Measurements from ENCODE around the gene EHBP1L1. TPM values are rescaled to one million over a fixed set of nuclear protein-coding genes. Genes with fewer than 3 reads are reported as not detected.

Gene EHBP1L1
- total RNA-seq, 4 donors from 2014 or later: 46.5 to 101 (median 87.4) TPM

DNA sequence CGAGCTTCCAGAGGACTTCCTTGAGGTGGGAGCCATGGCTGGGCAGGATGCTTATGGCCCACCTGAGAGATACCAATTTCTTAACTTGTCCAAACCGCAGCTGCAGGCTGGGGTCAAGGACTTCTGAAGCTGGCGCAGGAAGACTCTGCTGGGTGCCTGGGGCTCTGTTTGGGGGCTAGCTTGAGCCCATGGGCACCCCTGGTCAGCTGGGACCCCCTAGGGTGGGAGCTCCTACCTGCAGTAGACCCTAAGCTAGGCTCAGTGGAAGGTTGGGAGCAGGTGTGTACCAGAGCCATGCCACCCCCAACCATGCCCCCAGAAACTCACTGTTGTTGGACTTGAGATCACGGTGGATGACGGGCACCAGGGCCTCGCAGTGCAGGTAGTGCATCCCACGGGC lies 36.8 kb downstream of the EHBP1L1 start:
- DNase-seq: no peak
- intact Hi-C loops (cut with DNase I): loop anchor here (10.0 kb wide), 1 partner anchor 68 kb away; no protein-coding TSS in a partner anchor

DNA sequence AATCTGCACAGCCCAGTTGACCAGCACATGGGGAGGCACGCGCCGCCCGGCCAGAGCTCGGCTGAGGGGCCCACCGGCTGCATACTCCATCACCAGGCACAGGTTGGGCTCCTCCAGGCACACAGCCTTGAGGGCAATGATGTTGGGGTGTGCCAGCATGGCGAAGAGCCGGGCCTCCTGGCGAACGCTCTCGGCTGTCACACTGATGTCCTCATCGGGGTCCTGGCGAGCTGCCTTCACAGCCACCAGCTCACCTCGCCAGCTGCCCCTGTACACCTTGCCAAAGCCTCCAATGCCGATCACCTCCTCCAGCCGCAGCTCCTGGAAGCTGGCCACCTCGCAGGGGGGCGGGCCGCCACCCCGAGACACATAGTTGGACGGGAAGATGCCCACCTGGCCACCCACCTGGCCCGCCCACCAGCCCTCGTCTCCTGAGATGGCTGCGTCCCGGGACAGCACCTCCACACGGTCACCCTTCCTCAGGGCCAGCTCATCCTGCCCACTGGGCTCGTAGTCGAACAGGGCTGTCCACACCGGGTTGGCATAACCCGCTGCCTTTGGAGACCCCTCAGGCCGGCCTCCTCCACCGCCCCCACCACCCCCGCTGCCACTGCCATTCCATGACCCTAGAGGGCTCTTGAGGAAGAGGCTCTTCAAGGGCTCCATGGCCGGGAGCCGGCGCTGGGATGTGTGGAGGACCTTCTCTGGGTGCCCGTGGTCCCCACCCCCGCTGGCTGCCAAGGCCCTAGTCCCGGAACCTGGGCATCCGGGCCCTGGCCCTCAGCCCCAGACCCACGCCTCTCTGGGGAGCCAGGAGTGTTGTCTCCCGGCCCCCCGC lies 37.5 kb downstream of the EHBP1L1 start:
- H3K27ac ChIP-seq: peak overlapping the region; percentile 96 to 98 (median 98)
- no peak for DNase-seq
- intact Hi-C loops (cut with DNase I): loop anchor here (10.0 kb wide), 1 partner anchor 69 kb away; no protein-coding TSS in a partner anchor
- peaks cover 49 to 78% (median 54%) of the 10 kb centered on the region in 3 donors for H3K4me1 ChIP-seq
- H3K27me3 ChIP-seq: no peaks in the 10 kb centered on the region
- no peaks in the 10 kb centered on the region for H3K9me3 ChIP-seq
- peak overlapping the region; percentile 70 to 99 (median 87) for H3K4me3 ChIP-seq
- H3K36me3 ChIP-seq: peaks cover 7 to 58% (median 7%) of the 10 kb centered on the region in 3 donors
- TF ChIP-seq POLR2A (IDR thresholded peaks at IDR 0.05): no peak
- TF ChIP-seq, protein P1, sequence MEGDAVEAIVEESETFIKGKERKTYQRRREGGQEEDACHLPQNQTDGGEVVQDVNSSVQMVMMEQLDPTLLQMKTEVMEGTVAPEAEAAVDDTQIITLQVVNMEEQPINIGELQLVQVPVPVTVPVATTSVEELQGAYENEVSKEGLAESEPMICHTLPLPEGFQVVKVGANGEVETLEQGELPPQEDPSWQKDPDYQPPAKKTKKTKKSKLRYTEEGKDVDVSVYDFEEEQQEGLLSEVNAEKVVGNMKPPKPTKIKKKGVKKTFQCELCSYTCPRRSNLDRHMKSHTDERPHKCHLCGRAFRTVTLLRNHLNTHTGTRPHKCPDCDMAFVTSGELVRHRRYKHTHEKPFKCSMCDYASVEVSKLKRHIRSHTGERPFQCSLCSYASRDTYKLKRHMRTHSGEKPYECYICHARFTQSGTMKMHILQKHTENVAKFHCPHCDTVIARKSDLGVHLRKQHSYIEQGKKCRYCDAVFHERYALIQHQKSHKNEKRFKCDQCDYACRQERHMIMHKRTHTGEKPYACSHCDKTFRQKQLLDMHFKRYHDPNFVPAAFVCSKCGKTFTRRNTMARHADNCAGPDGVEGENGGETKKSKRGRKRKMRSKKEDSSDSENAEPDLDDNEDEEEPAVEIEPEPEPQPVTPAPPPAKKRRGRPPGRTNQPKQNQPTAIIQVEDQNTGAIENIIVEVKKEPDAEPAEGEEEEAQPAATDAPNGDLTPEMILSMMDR (IDR thresholded peaks at IDR 0.05): no peak
- 8 to 60% methylated on average over 1 to 7 of the region's 43 CpGs for WGBS, 2 donors

More for the DNA sequence above, 36.8 kb downstream of the EHBP1L1 start:
- H3K27ac ChIP-seq: peak overlapping the region; percentile 96 to 98 (median 98)
- H3K9me3 ChIP-seq: no peaks in the 10 kb centered on the region
- TF ChIP-seq, protein P1 (IDR thresholded peaks at IDR 0.05): no peak
- TF ChIP-seq POLR2A (IDR thresholded peaks at IDR 0.05): no peak
- H3K27me3 ChIP-seq: no peaks in the 10 kb centered on the region
- peak overlapping the region; percentile 70 to 99 (median 87) for H3K4me3 ChIP-seq
- H3K36me3 ChIP-seq: peaks cover under 1 to 58% (median 1%) of the 10 kb centered on the region in 3 donors
- peaks cover 52 to 78% (median 58%) of the 10 kb centered on the region in 3 donors for H3K4me1 ChIP-seq
- 25 to 32% methylated on average over 2 of the region's 7 CpGs for WGBS, 2 donors

DNA sequence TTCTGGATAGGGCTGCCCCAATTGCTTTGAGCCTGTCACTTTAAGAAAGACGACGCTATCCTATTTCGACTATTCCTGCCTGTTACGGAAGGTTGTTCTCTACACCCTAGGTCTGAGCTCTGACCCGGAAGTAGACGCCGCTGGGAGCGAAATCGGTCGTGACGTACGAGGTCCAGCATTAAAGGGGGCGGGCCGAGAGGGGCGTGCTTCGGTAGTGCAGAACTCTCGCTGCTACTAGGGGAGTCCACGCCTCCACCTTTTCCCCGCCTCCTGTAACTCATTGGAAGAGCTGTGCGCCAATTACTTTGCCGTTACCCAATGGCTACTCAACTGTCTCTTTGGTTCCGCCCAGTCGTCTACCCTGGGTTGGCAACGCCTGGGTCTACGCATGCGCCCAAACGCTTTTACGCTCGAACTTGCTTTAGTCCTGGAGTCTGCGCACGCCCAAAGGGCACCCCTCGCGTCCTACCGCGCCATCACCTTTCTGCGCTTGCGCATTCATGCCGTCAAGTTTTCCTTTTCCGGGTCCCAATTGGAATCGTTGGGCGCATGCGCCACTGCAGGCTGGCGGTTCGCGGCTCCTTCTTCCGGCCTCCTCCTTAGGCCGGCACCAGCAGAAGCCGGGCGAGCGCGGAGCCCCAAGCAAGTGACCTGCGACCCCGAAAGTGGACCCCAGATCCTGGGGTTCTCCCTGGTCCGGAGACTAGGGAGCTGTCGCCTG lies 39.5 kb downstream of the EHBP1L1 start, which contains the start of gene PCNX3:
TSS of gene PCNX3 (plus strand) at position 548 of the 721 bp plus-strand sequence. CDS start 536 bp downstream, outside the sequence.
- H3K27me3 ChIP-seq: no peaks in the 10 kb centered on the region
- DNase-seq: peak; percentile 99
- H3K36me3 ChIP-seq: peaks cover 28 to 60% (median 28%) of the 10 kb centered on the region in 3 donors
- intact Hi-C loops (cut with DNase I): loop anchor here (10.0 kb wide), 1 partner anchor 71 kb away; no protein-coding TSS in a partner anchor
- TF ChIP-seq, protein P1 (IDR thresholded peaks at IDR 0.05): peak in 1 of 6 experiments; percentile 8
- TF ChIP-seq POLR2A (IDR thresholded peaks at IDR 0.05): peak in 3 of 4 donors; percentile 53 to 72 (median 59)
- H3K4me1 ChIP-seq: peaks cover 38 to 62% (median 46%) of the 10 kb centered on the region in 3 donors
- 1% methylated on average over 21 to 40 of the region's 55 CpGs for WGBS, 2 donors
- peak within 1 kb of the TSS; percentile 81 to 99 (median 96) for H3K4me3 ChIP-seq
- H3K9me3 ChIP-seq: no peaks in the 10 kb centered on the region
- peak within 1 kb of the TSS; percentile 96 to 98 (median 98) for H3K27ac ChIP-seq

DNA sequence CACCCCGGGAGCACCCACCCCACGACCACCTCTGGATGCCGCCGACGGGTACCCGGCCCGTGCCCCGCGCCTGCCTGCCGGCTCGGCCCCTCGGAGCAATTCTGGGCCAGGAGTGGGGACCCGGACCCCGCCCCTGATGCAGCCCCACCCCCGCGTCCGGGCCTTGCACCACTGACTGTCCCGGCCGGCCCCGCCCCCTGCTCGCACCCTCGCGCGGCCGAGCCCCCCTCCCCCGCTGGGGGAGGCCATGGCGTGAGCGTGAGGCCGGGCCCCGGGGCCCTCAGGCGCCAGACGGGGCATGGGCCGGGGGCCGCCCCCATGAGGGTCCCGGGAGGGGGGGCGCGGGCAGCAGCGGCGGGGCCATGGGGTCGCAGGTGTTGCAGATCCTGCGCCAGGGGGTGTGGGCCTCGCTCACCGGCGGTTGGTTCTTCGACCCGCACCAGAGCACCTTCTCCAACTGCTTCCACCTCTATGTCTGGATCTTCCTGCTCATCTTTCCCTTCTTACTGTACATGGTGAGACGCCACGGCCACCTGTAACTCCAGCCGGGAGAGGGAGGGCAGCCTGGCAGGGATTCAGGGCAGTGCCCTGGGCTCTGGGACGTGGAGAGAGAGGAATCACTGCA lies 40.2 kb downstream of the EHBP1L1 start:
- Histone ChIP-seq H3K27ac (peak overlapping the region; percentile 96 to 98 (median 97)), H3K4me3 (peak overlapping the region; percentile 81 to 99 (median 96)), H3K4me1 (peaks cover 31 to 56% (median 39%) of the 10 kb centered on the region in 3 donors), H3K36me3 (peaks cover 28 to 60% (median 35%) of the 10 kb centered on the region in 3 donors), H3K9me3 (no peaks in the 10 kb centered on the region), H3K27me3 (no peaks in the 10 kb centered on the region)
- intact Hi-C loops (cut with DNase I): loop anchor here (10.0 kb wide), 1 partner anchor 71 kb away; no protein-coding TSS in a partner anchor
- WGBS, 2 donors: 0% methylated on average over 1 to 13 of the region's 50 CpGs
- TF ChIP-seq POLR2A (IDR thresholded peaks at IDR 0.05): no peak
- TF ChIP-seq, protein P1 (IDR thresholded peaks at IDR 0.05): no peak
- DNase-seq: no peak
